WTC11 (cell line): ENCODE results near the gene SDF4.

Experiments
- PREB ChIP-seq: sonication (generic); formaldehyde crosslinking; IDR thresholded peaks from 2 replicates; pipeline ENCODE4 v1.8.1; 2022; ENCODE audit warnings: mild to moderate bottlenecking, missing genetic modification reagents, moderate library complexity, borderline replicate concordance
- STAT6 ChIP-seq: sonication (generic); formaldehyde crosslinking; conservative IDR thresholded peaks from 2 replicates; pipeline ENCODE4 v1.8.1; 2023; ENCODE audit warnings: mild to moderate bottlenecking, low read depth, missing genetic modification reagents, moderate library complexity

GRCh38 chr1:1231400-1232207, at the start of gene SDF4:
- TF ChIP-seq STAT6 (no peak), PREB (CRISPR knock-in tag) (no peak)
